ENCODE results near the gene KCNQ1. TPM values are rescaled to one million over a fixed set of nuclear protein-coding genes. Genes with fewer than 3 reads are reported as not detected.

The KCNQ1 gene
- total RNA-seq, 1 donor from 2014 or later, result 0.07 TPM

GRCh38 chr11:2711161-2711560 is 266.4 kb downstream of the KCNQ1 start:
- DNase-seq (ENCODE audit: low read depth, low spot score), result no peak

GRCh38 chr11:2713094-2713493 is 268.3 kb downstream of the KCNQ1 start:
- no peak for DNase-seq (ENCODE audit: low read depth, low spot score)

GRCh38 chr11:2713661-2714462 is 269.1 kb downstream of the KCNQ1 start:
- DNase-seq (ENCODE audit: low read depth, low spot score), result no peak

GRCh38 chr11:2714463-2714800 is 269.6 kb downstream of the KCNQ1 start:
- DNase-seq (ENCODE audit: low read depth, low spot score), result no peak

- no peak for DNase-seq (ENCODE audit: low read depth, low spot score)
These were observed 270.1 kb downstream of the KCNQ1 start for GRCh38 chr11:2714871-2715270.

- no peak for DNase-seq (ENCODE audit: low read depth, low spot score)
These were observed 271.0 kb downstream of the KCNQ1 start for GRCh38 chr11:2715716-2716350.

GRCh38 chr11:2716376-2717095 is 271.7 kb downstream of the KCNQ1 start:
- DNase-seq (ENCODE audit: low read depth, low spot score), result no peak

GRCh38 chr11:2717561-2718325 is 272.9 kb downstream of the KCNQ1 start:
- no peak for DNase-seq (ENCODE audit: low read depth, low spot score)

GRCh38 chr11:2718817-2719438 is 274.1 kb downstream of the KCNQ1 start:
- DNase-seq (ENCODE audit: low read depth, low spot score), result no peak

GRCh38 chr11:2719831-2720590 is 275.2 kb downstream of the KCNQ1 start:
- no peak for DNase-seq (ENCODE audit: low read depth, low spot score)

- no peak for DNase-seq (ENCODE audit: low read depth, low spot score)
These were observed 276.6 kb downstream of the KCNQ1 start for GRCh38 chr11:2721210-2721916.

GRCh38 chr11:2722955-2723354 is 278.1 kb downstream of the KCNQ1 start:
- DNase-seq (ENCODE audit: low read depth, low spot score), result no peak

GRCh38 chr11:2724104-2724503 is 279.3 kb downstream of the KCNQ1 start:
- no peak for DNase-seq (ENCODE audit: low read depth, low spot score)

GRCh38 chr11:2724653-2725367 is 280.0 kb downstream of the KCNQ1 start:
- no peak for DNase-seq (ENCODE audit: low read depth, low spot score)

- DNase-seq (ENCODE audit: low read depth, low spot score), result no peak
These were observed 280.8 kb downstream of the KCNQ1 start for GRCh38 chr11:2725368-2726300.

- DNase-seq (ENCODE audit: low read depth, low spot score), result no peak
These were observed 282.2 kb downstream of the KCNQ1 start for GRCh38 chr11:2726964-2727363.

- no peak for DNase-seq (ENCODE audit: low read depth, low spot score)
These were observed 283.4 kb downstream of the KCNQ1 start for GRCh38 chr11:2728128-2728662.

All from pulmonary artery endothelial cell (primary cell).